ENCODE data around the gene MTHFR.
A peak's percentile ranks its signal among the peaks of the same experiment; 100 is the strongest.

The MTHFR gene

GRCh38 chr1:11752359-11753088 lies 53.2 kb downstream of the MTHFR start:
- DNase-seq: no peak

GRCh38 chr1:11751087-11751486 lies 54.7 kb downstream of the MTHFR start:
- DNase-seq: no peak

GRCh38 chr1:11749996-11750395 lies 55.8 kb downstream of the MTHFR start:
- no peak for DNase-seq

- DNase-seq: peak in 2 of 3 experiments; percentile 8 to 20
These were observed 56.5 kb downstream of the MTHFR start for GRCh38 chr1:11749203-11749689.

GRCh38 chr1:11748294-11749202 lies 57.2 kb downstream of the MTHFR start:
- no peak for DNase-seq

- DNase-seq: no peak
These were observed 58.8 kb downstream of the MTHFR start for GRCh38 chr1:11746795-11747487.

GRCh38 chr1:11746092-11746491 lies 59.7 kb downstream of the MTHFR start:
- no peak for DNase-seq

GRCh38 chr1:11744287-11744686 lies 61.5 kb downstream of the MTHFR start:
- no peak for DNase-seq

GRCh38 chr1:11741919-11742558 lies 63.7 kb downstream of the MTHFR start:
- no peak for DNase-seq

- DNase-seq: no peak
These were observed 64.3 kb downstream of the MTHFR start for GRCh38 chr1:11741482-11741881.

- DNase-seq: no peak
These were observed 65.2 kb downstream of the MTHFR start for GRCh38 chr1:11740258-11741192.

GRCh38 chr1:11738783-11739182 lies 67.0 kb downstream of the MTHFR start:
- DNase-seq: no peak

GRCh38 chr1:11738096-11738495 lies 67.7 kb downstream of the MTHFR start:
- no peak for DNase-seq

GRCh38 chr1:11736746-11737639 lies 68.8 kb downstream of the MTHFR start:
- peak in 2 of 3 experiments; percentile 45 to 63 for DNase-seq

GRCh38 chr1:11735854-11736745 lies 69.7 kb downstream of the MTHFR start, which contains the start of gene AGTRAP:
Gene AGTRAP (plus strand): TSS chr1:11736136. CDS start chr1:11736209, 73 bp downstream.
- DNase-seq: peak; percentile 87 to 94 (median 93)
